DOHH2 (cell line): ENCODE results near the gene ETDC.

Source experiments
- CTCF ChIP-seq: fragments of 200-600 bp; sonication (generic); IDR thresholded peaks from one replicate; pipeline ENCODE4 v1.5.1; 2014; ENCODE audit warnings: antibody characterized with exemption, mild to moderate bottlenecking, low read depth, low read length; ENCODE audit not compliant: poor library complexity, severe bottlenecking
- EZH2phosphoT487 ChIP-seq: fragments of 200-600 bp; sonication (generic); IDR thresholded peaks from 2 replicates; pipeline ENCODE4 v1.6.1; 2017; ENCODE audit warnings: borderline replicate concordance, mild to moderate bottlenecking, antibody characterized with exemption, low read length, moderate library complexity, mixed read lengths

- TF ChIP-seq CTCF (no peak), EZH2phosphoT487 (no peak)
Observed at GRCh38 chrX:135328421-135329005, 19.2 kb downstream of the ETDC start.
